ENCODE data around the gene ZRSR2.
"Not testable (repeated sequence)": the region's sequence is repeated elsewhere in the genome, so short reads cannot be mapped to it uniquely, and the experiment has no call there.

The ZRSR2 gene, protein sequence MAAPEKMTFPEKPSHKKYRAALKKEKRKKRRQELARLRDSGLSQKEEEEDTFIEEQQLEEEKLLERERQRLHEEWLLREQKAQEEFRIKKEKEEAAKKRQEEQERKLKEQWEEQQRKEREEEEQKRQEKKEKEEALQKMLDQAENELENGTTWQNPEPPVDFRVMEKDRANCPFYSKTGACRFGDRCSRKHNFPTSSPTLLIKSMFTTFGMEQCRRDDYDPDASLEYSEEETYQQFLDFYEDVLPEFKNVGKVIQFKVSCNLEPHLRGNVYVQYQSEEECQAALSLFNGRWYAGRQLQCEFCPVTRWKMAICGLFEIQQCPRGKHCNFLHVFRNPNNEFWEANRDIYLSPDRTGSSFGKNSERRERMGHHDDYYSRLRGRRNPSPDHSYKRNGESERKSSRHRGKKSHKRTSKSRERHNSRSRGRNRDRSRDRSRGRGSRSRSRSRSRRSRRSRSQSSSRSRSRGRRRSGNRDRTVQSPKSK

DNA sequence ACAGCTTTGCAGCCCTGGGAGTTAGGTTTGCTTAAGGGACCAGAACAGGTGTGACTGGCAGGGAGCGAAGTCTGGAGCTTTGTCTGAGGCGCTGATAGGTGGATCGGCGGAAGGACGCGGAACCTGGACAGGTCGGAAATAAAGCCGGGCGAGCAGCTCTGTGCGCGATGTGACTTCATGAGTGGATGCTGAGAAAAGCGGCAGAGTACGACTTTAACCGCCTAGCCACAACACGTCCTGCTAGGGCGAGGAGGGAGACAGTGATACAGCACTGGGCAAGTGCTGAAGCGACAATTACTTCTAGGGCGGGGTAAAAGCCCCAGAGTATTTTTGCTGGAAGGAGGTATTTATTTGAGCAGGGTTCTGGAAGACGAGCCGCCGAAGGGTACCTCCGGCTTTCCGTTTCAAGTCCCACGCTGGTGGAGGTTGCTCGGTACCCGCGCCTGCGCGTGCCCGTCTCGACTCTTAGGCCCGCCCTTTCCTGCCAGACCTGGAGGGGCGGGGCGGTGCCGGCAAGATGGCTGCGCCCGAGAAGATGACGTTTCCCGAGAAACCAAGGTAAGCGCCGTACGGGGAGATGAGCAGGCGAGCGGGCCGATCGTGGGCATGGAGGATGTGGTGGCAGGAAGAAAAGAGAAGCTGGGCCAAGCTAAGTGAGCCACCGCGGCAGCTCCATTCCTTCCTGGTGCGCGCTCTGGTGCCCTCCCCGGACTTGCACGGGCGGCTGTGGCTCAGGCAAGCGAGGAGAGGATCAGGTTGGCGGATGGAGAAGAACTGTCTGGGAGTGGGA lies at the start of gene ZRSR2:
TSS of gene ZRSR2 (plus strand) at position 506 of the 790 bp plus-strand sequence. CDS start at position 518, 12 bp downstream.
- peak in 55 of 56 donors; percentile 5 to 90 (median 67) for DNase-seq

DNA sequence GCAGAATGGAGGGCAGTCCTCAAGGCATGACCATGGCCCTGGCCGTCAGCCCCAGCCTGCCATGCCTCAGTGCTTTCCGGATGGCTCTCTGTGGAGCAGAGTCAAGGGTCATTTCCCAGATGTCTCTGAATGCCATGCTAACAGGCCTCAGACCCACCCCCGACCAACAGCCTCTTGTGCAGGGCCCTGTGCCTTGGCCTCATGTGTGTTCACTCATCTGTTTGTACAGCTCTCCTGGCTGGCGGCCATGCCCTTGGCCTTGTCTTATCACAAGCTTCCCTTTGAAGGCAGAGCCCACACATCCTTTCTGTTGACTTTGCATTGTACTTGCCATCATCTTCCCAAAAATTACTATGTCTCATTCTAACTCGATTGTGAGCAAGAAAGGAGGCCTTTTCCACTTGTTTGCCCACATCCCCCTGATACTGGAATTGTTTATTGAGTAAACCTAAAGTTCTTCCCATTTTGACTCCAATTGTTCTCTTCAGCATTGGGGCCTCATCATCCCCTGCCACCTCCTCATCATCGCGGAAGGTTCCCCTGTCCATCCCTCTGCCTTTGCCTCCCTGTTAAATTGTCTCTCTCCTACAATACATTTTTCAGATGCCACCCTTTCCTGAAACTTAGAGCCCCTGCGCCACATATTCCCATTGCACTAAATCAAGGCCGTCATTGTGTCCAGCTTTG lies 46.0 kb upstream of the ZRSR2 start:
- no peak for DNase-seq

DNA sequence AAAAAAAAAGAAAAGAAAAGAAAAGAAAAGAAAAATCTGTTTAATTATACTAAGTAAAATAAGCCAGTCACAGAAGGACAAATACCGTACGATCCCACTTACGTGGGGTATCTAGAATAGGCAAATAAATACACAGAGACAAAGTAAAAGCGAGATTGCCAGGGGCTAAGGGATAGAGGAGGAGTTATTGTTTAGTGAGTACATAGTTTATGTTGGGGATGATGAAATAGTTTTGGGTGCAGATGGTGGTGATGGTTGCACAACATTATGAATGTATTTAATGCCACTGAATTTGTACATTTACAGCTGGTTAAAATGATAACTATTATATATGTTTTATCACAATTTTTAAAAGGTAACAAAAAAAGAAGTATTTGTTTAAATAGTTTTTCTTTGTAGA lies 45.1 kb upstream of the ZRSR2 start:
- DNase-seq = no peak

DNA sequence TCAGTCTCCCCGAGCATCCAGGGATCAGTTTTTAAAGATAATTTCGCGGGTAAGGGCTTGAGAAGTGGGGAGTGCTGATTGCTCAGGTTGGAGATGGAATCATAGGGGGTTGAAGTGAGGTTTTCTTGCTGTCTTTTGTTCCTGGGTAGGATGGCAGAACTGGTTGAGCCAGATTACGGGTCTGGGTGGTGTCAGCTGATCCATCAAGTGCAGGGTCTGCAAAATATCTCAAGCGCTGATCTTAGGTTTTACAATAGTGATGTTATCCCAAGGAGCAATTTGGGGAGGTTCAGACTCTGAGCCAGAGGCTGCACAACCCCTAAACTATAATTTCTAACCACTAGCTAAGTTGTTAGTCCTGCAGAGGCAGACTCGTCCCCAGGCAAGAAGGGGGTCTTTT lies 43.6 kb upstream of the ZRSR2 start:
- not testable (repeated sequence) for DNase-seq

DNA sequence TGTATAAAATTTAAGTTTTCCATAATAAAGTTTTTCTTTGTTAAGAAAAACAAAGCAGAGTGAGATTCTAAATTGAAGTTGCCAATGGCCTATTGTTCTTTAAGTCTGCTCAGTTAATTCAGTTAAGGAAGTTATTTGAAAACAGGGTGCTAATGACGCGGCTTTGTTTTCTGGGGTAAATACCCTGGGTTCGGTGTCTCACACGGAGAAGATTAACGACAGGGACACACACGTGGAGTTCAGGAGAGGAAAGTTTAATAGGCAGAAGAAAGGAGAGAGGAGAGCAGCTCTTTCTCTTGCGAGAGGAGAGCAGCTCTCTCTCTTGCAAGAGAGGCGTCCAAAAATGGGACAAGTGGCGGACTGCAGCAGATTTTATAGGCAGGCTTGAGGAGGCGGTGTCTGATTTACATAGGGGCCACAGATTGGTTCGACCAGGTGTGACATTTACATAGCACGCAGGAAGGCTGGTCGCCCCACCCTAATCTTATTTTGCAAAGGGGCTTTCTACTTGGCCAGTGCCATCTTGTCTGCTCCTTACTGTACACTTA lies 42.6 kb upstream of the ZRSR2 start:
- no peak for DNase-seq

DNA sequence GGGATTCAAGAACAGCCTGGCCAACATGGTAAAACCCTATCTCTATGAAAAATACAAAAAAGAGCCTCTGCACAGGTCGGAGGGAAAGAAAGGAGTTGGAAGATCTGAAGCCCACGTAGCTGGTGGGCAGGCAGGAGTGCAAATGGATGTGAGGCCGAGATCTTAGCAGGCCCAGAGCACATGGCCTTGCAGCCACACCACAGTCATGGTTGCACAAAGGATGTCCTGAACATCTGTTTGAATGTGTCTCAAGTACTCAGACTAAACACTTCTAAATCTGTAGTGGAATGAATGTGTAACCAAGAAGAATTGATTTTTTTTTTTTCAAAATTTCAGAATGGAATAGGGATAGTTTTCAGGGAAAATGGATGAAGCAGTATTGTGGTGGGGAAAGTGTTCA lies 41.4 kb upstream of the ZRSR2 start:
- no peak for DNase-seq

DNA sequence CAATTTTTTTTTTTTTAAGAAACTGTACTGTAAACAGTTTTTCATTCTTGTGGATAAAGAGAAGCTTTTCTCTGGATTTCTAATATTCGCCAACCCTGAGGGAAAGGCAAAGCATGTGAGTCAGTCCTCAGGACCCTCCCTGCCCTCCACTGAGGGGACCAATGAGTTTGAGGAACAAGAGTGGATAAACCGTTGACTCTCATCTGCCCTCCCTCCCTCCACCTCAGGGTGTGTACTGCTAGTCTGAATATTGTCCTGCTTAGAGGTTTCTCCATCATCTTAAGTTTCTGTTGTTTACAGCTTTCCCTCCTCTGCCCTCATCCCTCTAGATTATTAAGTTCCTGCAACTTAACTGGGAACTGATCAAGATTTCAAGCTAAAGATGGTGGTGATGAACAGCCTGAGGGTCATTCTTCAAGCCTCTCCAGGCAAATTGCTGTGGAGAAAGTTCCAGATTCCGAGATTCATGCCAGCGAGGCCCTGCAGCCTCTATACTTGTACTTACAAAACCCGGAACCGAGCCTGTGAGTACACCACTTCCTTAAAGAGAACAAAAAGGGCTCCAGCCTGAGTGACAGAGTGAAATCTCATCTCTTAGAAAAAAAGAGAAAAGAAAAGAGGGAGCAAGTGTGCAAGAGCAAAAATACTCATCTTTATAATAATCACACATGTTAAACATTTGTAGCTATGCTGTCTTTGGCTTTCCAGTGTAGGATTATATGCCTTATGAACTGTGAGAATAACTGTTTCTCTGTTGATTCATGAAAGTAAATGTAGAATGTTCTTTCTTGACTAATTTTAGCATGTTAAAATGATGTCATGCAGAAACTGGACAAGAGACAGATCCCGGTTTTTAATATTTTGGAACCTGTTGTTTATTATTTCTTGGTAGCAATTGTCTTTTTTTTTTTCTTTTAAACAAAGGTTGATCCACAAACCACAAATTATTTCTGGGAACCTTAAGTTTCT lies 40.4 kb upstream of the ZRSR2 start:
- peak in 5 of 56 donors; percentile 0 to 9 (median 4) for DNase-seq

DNA sequence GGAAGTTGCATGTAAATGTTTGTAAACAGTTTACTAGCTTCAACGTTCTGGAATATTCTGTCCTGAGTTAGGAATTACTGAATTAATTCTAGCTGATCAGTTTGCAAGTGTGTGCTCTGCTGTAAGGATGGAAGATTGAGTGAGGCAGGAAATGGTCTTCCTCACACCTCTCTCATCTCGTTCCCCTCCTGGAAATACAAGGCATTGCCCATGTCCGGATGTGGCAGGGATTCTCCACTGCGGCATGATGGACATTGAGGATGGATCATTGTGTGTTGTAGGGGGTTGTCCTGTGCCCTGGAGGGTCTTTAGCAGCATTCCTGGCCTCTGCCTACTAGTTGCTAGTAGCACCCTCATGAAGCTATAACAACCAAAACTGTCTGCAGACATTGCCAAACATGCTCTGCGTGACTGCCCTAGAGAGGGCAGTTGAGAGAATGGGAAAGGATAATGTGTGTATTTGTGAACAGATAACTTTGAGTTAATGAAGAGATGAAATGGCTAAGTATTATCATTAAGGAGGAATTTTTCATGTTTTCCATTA lies 39.6 kb upstream of the ZRSR2 start:
- peak in 1 of 56 donors; percentile 0 for DNase-seq

DNA sequence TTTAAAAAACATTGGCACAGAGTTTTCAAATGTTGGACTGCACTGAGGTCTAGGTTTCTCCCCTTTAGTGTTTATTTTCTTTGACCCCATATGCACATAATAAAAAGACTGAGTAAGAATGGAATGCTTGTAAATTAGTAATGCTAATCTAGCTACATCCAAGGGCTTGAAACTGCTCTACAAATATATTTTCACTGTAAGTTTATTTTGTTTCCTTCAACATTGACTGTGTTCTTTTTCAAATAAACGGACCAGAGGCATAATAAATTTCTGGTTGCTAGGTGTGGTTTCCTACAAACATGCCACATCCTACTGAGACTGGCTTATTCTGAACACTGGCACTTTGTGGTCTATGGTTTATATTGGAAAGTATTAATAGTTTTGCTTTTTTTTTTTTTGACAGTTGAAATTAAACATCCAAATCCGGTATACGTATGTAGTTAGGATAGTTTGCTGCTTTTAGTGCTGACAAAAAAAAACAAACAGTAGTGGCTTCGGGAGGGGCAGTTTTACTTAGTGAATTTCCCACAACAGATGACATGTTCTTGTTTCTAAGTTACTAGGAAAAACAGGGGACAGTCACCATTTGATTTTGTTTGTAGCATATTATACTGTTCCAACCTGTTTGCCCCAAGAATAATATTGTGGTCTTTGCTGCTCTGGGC lies 39.0 kb upstream of the ZRSR2 start:
- DNase-seq = no peak

DNA sequence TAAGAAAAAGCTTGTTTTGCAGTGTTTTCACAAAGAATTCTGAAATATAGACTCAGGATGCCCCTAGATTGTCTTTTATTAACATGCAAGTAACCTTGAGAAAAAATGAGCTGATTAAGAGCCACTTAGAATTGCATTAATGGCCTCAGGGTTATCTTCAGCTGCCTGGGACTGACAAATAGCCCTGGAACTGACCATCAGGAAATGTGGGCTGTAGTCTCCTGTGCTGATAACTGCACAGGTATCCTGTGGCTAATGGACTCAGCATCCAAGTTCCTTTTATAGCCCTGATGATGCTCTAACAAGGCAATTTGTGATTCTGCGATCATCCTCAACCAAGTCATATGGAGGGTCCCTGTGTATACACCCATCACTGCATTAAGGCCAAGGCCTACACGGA lies 35.2 kb upstream of the ZRSR2 start:
- no peak for DNase-seq

DNA sequence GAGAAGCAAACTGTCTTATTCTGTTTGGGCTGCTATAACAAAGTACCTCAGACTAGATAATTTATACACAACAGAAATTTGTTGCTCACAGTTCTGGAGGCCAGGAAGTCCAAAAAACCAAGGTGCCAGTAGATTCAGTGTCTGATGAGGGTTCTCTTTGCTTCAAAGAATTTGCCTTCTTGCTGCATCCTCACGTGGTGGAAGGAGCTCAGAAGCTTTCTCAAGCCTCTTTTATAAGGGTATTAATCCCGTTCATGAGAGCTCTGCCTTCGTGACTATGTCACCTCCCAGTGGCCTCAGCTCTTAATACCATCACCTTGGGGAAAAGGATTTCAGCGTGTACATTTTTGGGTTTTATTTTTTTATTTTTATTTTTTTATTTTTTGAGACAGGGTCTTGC lies 32.1 kb upstream of the ZRSR2 start:
- DNase-seq = no peak

DNA sequence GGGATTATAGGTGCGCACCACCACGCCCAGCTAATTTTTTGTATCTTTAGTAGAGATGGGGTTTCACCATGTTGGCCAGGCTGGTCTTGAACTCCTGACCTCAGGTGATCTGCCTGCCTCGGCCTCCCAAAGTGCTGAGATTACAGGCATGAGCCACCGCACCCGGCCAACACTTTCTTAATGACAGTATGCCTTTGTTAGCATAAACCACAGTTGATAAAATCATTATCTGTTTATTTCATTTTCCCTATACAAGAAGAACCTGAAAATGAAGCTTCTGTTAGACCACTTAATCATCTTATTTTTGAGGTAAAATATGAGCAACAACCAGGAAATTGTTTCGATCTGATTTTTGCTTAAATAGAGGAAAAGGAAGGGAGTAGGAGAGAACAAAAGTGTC lies 30.4 kb upstream of the ZRSR2 start:
- DNase-seq = not testable (repeated sequence)

DNA sequence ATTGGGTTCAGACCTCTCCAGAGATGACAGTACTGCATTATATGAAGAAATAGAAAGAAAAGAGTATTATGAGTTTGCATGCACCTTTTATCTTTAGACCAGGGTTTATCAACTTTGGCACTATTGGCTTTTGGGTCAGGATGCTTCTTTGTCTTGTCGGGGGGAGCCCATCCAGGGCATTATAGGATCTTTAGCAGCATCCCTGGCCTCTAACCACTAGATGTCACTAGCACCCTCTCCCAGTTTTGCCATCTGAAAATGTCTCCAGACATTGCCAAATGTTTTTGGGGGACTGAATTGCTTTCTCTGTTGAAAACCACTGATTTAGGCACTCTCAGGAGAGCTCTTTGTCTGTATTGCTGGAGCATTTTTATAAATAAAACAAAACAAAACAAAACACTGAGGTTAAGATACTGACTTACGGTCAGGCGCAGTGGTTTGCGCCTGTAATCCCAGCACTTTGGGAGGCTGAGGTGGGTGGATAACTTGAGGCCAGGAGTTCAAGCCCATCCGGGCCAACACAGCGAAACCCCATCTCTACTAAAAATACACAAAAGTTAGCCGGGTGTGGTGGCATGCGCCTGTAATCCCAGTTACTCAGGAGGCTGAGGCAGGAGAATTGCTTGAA lies 28.6 kb upstream of the ZRSR2 start:
- DNase-seq = peak in 19 of 56 donors; percentile 0 to 40 (median 6)

DNA sequence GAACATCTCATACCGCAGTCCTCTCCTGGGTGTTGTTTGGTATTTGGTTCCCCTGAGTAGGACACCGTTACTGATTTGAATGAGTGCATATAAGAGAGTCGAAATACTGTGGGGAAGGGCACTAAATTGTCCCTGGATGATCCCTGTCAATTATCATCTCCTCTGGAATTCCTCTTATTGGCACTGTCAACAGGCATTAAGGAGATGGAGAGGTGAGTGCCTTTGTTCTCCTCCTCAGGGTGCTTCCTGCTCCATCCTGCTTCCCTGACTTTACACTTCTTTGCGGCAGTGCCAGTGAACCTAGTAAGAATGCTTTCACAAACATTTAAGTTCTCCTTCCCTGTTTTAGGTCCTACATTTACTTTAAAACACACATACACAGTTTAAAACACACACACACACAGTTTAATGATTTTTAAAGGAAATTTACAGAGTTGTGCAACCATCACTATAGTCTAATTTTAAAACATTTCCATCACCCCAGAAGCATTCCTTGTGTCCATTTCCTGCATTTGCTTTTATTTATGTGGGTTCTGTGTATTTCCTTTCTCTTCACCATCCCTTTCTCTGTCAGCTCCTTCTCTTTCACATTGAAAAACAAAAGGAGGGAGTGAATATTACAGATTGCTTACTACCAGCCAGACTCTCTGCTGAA lies 20.9 kb upstream of the ZRSR2 start:
- no peak for DNase-seq

DNA sequence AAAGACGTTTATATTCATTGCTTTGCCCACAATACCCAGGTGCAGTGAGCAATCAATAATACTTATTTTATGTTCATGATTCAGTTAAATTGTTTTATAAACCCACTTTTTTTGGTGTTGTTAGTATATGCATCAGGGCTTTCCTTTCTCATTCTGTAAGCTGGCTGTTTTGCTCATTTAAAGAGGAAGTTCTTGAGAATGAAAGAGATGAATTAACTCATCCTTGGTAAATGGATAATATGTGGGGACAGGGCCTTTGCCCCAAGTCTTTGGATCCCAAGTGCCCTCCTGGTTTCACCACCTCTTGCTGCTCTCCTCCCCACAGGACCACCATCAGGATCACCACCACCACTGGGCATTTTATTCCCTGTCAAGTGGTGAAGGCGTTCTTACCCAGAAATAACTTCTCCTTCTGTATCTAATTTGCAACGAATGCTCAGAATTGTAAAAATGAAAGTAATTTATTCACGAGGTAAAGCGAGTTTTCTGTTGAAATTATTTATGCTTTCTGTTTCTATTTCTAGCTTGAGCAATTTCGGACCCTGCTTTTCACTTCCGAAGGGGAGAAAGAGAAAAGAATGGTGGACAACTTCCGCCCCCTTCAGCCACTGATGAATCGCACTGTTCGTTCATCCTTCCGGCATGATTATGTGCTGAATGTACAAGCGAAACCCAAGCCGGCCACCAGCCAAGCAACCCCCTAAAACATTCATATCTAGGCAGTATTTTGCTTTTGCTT lies 8.2 kb upstream of the ZRSR2 start:
- no peak for DNase-seq

DNA sequence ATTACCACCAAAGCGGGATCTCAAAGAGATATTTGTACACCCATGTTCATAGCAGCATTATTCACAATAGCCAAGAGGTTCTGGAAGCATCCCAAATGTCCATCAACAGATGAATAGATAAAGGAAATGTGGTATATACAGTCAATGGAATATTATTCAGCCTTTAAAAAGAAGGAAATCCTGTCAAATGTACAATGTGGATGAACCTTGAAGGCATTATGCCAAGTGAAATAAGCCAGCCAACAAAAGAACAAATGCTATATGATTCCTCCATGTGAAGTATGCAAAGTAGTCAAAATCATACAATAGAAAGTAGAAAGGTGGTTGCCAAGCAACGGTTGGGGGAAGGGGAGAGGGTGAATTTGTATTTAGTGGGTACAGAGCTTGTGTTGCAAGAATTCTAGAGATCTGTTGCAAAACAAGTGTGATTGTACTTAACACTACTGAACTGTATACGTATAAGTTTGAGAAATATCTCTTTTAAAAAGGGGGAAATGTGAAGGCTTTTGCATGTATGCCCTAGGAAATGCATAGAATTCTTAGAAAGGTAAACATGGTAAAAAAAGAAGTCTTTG lies 5.0 kb upstream of the ZRSR2 start:
- DNase-seq = no peak

DNA sequence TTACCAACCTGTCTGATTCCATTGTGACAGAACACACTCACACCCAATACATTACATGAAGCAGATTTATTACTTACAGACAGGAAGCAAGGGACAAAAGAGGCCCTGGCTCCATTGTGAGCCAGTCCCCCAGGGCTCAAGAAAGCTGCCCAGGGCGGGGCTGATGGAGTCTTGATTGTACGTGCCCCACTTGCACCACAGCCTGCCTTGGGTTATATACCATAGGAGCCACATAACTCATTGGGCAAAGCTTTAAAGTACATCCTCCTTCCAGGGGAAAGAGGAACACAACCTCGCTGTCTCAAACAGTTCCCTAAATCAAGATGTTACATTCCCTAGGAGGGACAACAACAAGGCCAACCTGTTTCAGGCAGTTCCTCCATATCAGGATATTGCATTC lies 3.4 kb upstream of the ZRSR2 start:
- DNase-seq = no peak
